Stromal cell of bone marrow (primary cell): ENCODE data around the gene XPO1.
"Not testable (repeated sequence)": the region's sequence is repeated elsewhere in the genome, so short reads cannot be mapped to it uniquely, and the experiment has no call there.

Experiments
- DNase-seq: peaks from one replicate; pipeline ENCODE4 v3.0.0-alpha.2; 2012; ENCODE audit warnings: low read depth

The XPO1 gene

GRCh38 chr2:61469424-61470121, 68.6 kb downstream of the XPO1 start:
- DNase-seq, result no peak

- not testable (repeated sequence) for DNase-seq
Observed at GRCh38 chr2:61468231-61468630, 69.9 kb downstream of the XPO1 start.

- DNase-seq, result no peak
Observed at GRCh38 chr2:61465045-61465444, 73.1 kb downstream of the XPO1 start.

GRCh38 chr2:61463769-61464475, 74.2 kb downstream of the XPO1 start:
- DNase-seq, result no peak

GRCh38 chr2:61461404-61461803, 76.8 kb downstream of the XPO1 start:
- no peak for DNase-seq

- peak; percentile 67 for DNase-seq
Observed at GRCh38 chr2:61460163-61460562, 78.0 kb downstream of the XPO1 start.

GRCh38 chr2:61456746-61457420, 81.3 kb downstream of the XPO1 start:
- no peak for DNase-seq

GRCh38 chr2:61456070-61456745, 81.9 kb downstream of the XPO1 start:
- DNase-seq, result no peak

GRCh38 chr2:61454972-61455371, 83.2 kb downstream of the XPO1 start:
- not testable (repeated sequence) for DNase-seq

GRCh38 chr2:61454383-61454782, 83.8 kb downstream of the XPO1 start:
- DNase-seq, result no peak

GRCh38 chr2:61452392-61452791, 85.8 kb downstream of the XPO1 start:
- no peak for DNase-seq

- DNase-seq, result no peak
Observed at GRCh38 chr2:61451178-61451577, 87.0 kb downstream of the XPO1 start.

- DNase-seq, result no peak
Observed at GRCh38 chr2:61450144-61450543, 88.0 kb downstream of the XPO1 start.

GRCh38 chr2:61448229-61448628, 89.9 kb downstream of the XPO1 start:
- DNase-seq, result no peak

- DNase-seq, result not testable (repeated sequence)
Observed at GRCh38 chr2:61446971-61447370, 91.2 kb downstream of the XPO1 start.

GRCh38 chr2:61443342-61444041, 94.7 kb downstream of the XPO1 start:
- DNase-seq, result no peak

GRCh38 chr2:61439241-61440002, 98.7 kb downstream of the XPO1 start:
- DNase-seq, result no peak

- DNase-seq, result no peak
Observed at GRCh38 chr2:61438670-61439069, 99.5 kb downstream of the XPO1 start.

GRCh38 chr2:61437170-61437569, 101.0 kb downstream of the XPO1 start:
- no peak for DNase-seq

- DNase-seq, result no peak
Observed at GRCh38 chr2:61436092-61436491, 102.1 kb downstream of the XPO1 start.

GRCh38 chr2:61435291-61435690, 102.9 kb downstream of the XPO1 start:
- no peak for DNase-seq
